Renal cortex interstitium (tissue), 11 donors: Measurements from ENCODE around the gene EMP2. TPM values are rescaled to one million over a fixed set of nuclear protein-coding genes. Genes with fewer than 3 reads are reported as not detected.
A peak's percentile ranks its signal among the peaks of the same experiment; 100 is the strongest.
"Not testable (repeated sequence)": the region's sequence is repeated elsewhere in the genome, so short reads cannot be mapped to it uniquely, and the experiment has no call there.

Source experiments
- DNase-seq, 11 donors: peaks; one replicate each; pipeline ENCODE4 v3.0.0-alpha.2; 2013; ENCODE audit warnings: low read depth in 9 of 11, low spot score in 4 of 11; ENCODE audit errors: extremely low read depth in 1 of 11
- polyA plus RNA-seq, 3 donors: library from polyadenylated mRNA; unstranded; fragments of 120-200 nt; gene quantifications; one replicate each; pipeline ENCODE4 v1.2.1, GENCODE V29; 2013; ENCODE audit not compliant: insufficient read length in 3 of 3

The EMP2 gene
- polyA plus RNA-seq, 3 donors, result 20.7 to 25.8 (median 22.7) TPM

- no peak for DNase-seq
These were observed 19.0 kb downstream of the EMP2 start for GRCh38 chr16:10561425-10561824.

GRCh38 chr16:10561001-10561400 is 19.4 kb downstream of the EMP2 start:
- no peak for DNase-seq

- DNase-seq, result not testable (repeated sequence)
These were observed 20.6 kb downstream of the EMP2 start for GRCh38 chr16:10559792-10560191.

- DNase-seq, result no peak
These were observed 21.4 kb downstream of the EMP2 start for GRCh38 chr16:10558746-10559641.

- DNase-seq, result no peak
These were observed 22.1 kb downstream of the EMP2 start for GRCh38 chr16:10558305-10558704.

GRCh38 chr16:10557750-10558149 is 22.6 kb downstream of the EMP2 start:
- DNase-seq, result no peak

GRCh38 chr16:10556236-10556635 is 24.2 kb downstream of the EMP2 start:
- DNase-seq, result no peak

- DNase-seq, result no peak
These were observed 25.8 kb downstream of the EMP2 start for GRCh38 chr16:10554569-10554968.

GRCh38 chr16:10552998-10553491 is 27.4 kb downstream of the EMP2 start:
- DNase-seq, result no peak

- no peak for DNase-seq
These were observed 28.1 kb downstream of the EMP2 start for GRCh38 chr16:10552281-10552680.

GRCh38 chr16:10551881-10552280 is 28.5 kb downstream of the EMP2 start:
- no peak for DNase-seq

GRCh38 chr16:10548404-10548803 is 32.0 kb downstream of the EMP2 start:
- no peak for DNase-seq

- DNase-seq, result no peak
These were observed 32.7 kb downstream of the EMP2 start for GRCh38 chr16:10547708-10548107.

- no peak for DNase-seq
These were observed 37.0 kb downstream of the EMP2 start for GRCh38 chr16:10543231-10543977.

GRCh38 chr16:10541366-10541765 is 39.0 kb downstream of the EMP2 start:
- peak in 5 of 11 donors; percentile 15 to 31 (median 29) for DNase-seq

- DNase-seq, result no peak
These were observed 40.6 kb downstream of the EMP2 start for GRCh38 chr16:10539793-10540192.

- DNase-seq, result peak in 3 of 11 donors; percentile 19 to 33 (median 20)
These were observed 41.2 kb downstream of the EMP2 start for GRCh38 chr16:10539236-10539635.

GRCh38 chr16:10538583-10538982 is 41.8 kb downstream of the EMP2 start:
- DNase-seq, result no peak

- no peak for DNase-seq
These were observed 42.5 kb downstream of the EMP2 start for GRCh38 chr16:10537946-10538345.

- DNase-seq, result no peak
These were observed 43.5 kb downstream of the EMP2 start for GRCh38 chr16:10536814-10537389.
